ENCODE data around the gene NPTXR.

GRCh38 chr22:38866399-38867123 lies 22.7 kb upstream of the NPTXR start:
- TF ChIP-seq ZNF687 (IDR thresholded peaks at IDR 0.05) (no peak), RCOR1 (conservative IDR thresholded peaks at IDR 0.05; ENCODE audit: low read depth, low read length) (no peak), PKNOX1 (IDR thresholded peaks at IDR 0.05) (no peak)

Measured in GM12878 (cell line).